ENCODE measurements around the gene TDRD10. TPM values are rescaled to one million over a fixed set of nuclear protein-coding genes. Genes with fewer than 3 reads are reported as not detected.
"Not testable (repeated sequence)": the region's sequence is repeated elsewhere in the genome, so short reads cannot be mapped to it uniquely, and the experiment has no call there.

The TDRD10 gene
- total RNA-seq, 1 donor from 2014 or later: 4.6 TPM

GRCh38 chr1:154520333-154520732, 18.3 kb downstream of the TDRD10 start:
- Histone ChIP-seq H3K27ac (no peak overlapping the region), H3K27me3 (no peaks in the 10 kb centered on the region), H3K9me3 (no peaks in the 10 kb centered on the region), H3K4me3 (no peak overlapping the region), H3K36me3 (no peaks in the 10 kb centered on the region), H3K4me1 (no peaks in the 10 kb centered on the region)
- no peak for DNase-seq (ENCODE audit: low spot score in 2 of 2)
- no peak for TF ChIP-seq CTCF (IDR thresholded peaks at IDR 0.05)
- intact Hi-C loops (cut with DNase I): no loop called here

DNA sequence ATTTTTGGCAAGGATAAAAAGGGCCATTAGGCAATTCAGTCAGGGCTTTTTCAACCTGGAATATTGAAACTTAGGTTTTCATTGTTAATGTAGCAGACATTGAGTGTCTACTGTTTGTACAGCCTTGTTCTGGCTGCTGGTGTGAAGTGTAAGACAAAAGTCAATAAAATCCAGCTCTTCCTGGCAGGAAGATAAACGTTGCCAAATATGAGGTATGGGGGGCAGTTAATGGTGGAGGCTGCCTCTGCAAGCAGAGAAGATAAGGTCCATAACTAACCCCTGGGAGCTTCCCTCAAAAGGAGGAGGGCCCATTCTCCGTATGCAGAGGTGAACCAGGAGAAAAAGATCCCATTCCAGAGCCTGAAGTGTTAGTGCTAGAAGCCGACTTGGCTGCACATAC, 19.7 kb downstream of the TDRD10 start:
- H3K27ac ChIP-seq: no peak overlapping the region
- no peak for TF ChIP-seq CTCF (IDR thresholded peaks at IDR 0.05)
- H3K4me1 ChIP-seq: no peaks in the 10 kb centered on the region
- no peaks in the 10 kb centered on the region for H3K9me3 ChIP-seq
- H3K27me3 ChIP-seq: no peaks in the 10 kb centered on the region
- DNase-seq (ENCODE audit: low spot score in 2 of 2): no peak
- H3K4me3 ChIP-seq: no peak overlapping the region
- intact Hi-C loops (cut with DNase I): no loop called here
- no peaks in the 10 kb centered on the region for H3K36me3 ChIP-seq

DNA sequence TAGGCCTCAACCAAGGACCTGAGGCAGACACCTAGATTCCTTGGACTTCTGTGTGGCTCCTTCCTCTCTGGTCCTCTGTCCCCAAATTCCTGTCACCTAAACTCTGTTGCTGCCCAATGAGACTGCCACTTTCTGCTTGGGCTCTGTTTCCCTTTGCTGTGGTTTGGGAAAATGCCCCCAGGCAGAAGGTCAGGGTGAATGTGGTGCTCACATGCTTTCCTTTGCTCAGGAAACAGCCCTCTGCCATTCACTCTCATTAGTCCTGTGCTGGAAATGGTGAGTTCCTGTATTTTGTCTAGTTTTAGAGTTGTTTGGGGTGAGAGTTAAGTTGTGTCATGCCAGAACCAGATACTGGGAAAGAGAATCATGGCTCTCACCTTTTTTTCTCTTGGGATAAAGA, 22.9 kb downstream of the TDRD10 start:
- no peaks in the 10 kb centered on the region for H3K36me3 ChIP-seq
- intact Hi-C loops (cut with DNase I): no loop called here
- no peaks in the 10 kb centered on the region for H3K27me3 ChIP-seq
- TF ChIP-seq CTCF (IDR thresholded peaks at IDR 0.05): no peak
- no peak overlapping the region for H3K4me3 ChIP-seq
- no peak for DNase-seq (ENCODE audit: low spot score in 2 of 2)
- H3K4me1 ChIP-seq: no peaks in the 10 kb centered on the region
- no peak overlapping the region for H3K27ac ChIP-seq
- H3K9me3 ChIP-seq: no peaks in the 10 kb centered on the region

DNA sequence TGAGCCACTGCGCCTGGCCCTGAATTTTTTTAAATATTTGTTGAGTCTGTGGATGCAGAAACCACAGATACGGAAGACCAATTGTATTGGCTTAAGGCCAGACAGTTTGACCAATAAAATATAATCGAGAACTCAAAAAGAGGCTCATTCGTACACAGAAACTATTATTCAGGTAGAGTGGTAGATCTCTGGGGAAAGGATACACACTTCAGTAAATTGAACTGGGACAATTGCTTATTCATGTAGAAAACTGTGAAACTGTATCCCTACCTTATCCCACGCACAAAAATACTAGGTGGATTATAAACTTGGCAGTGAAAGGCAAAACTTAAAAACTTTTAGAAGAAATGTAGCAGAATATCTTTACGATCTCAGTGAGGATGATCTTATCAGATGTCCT, 25.2 kb downstream of the TDRD10 start:
- no peak for TF ChIP-seq CTCF (IDR thresholded peaks at IDR 0.05)
- no peaks in the 10 kb centered on the region for H3K9me3 ChIP-seq
- H3K36me3 ChIP-seq: no peaks in the 10 kb centered on the region
- no peaks in the 10 kb centered on the region for H3K27me3 ChIP-seq
- intact Hi-C loops (cut with DNase I): no loop called here
- H3K27ac ChIP-seq: no peak overlapping the region
- no peaks in the 10 kb centered on the region for H3K4me1 ChIP-seq
- H3K4me3 ChIP-seq: no peak overlapping the region
- no peak for DNase-seq (ENCODE audit: low spot score in 2 of 2)

DNA sequence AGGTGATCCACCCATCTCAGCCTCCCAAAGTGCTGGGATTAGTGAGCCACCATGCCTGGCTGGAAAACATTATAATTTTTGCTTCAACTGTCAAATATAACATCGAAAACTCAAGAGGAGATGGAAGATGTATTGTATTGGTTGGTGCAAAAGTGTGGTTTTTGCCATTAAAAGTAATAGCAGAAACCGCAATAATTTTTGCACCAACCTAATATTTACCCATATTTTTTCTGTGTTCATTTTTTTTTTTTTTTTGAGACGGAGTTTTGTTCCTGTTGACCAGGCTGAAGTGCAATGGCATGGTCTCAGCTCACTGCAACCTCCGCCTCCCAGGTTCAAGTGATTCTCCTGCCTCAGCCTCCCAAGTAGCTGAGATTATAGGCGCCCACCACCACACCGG, 27.3 kb downstream of the TDRD10 start:
- no peaks in the 10 kb centered on the region for H3K36me3 ChIP-seq
- H3K27ac ChIP-seq: no peak overlapping the region
- no peaks in the 10 kb centered on the region for H3K27me3 ChIP-seq
- no peak overlapping the region for H3K4me3 ChIP-seq
- H3K4me1 ChIP-seq: no peaks in the 10 kb centered on the region
- H3K9me3 ChIP-seq: no peaks in the 10 kb centered on the region
- no peak for DNase-seq (ENCODE audit: low spot score in 2 of 2)
- intact Hi-C loops (cut with DNase I): no loop called here
- TF ChIP-seq CTCF (IDR thresholded peaks at IDR 0.05): no peak

GRCh38 chr1:154531950-154532349, 29.9 kb downstream of the TDRD10 start:
- H3K4me1 ChIP-seq; H3K27ac ChIP-seq; H3K9me3 ChIP-seq; intact Hi-C loops (cut with DNase I); H3K4me3 ChIP-seq; H3K36me3 ChIP-seq; H3K27me3 ChIP-seq; DNase-seq (ENCODE audit: low spot score in 2 of 2): not testable (repeated sequence)

All from ascending aorta (tissue), 2 donors.